LHCN-M2 (cell line): ENCODE data around the gene UNC13B. TPM values are rescaled to one million over a fixed set of nuclear protein-coding genes. Genes with fewer than 3 reads are reported as not detected.
A peak's percentile ranks its signal among the peaks of the same experiment; 100 is the strongest.

Source experiments
- DNase-seq: peaks from one replicate; pipeline ENCODE4 v3.0.0-alpha.2; 2012; ENCODE audit warnings: low read depth
- total RNA-seq: library from RNA; depleted of rRNA; stranded (reverse); fragments of >200 nt; gene quantifications from 2 replicates; pipeline ENCODE4 v1.2.3, GENCODE V29; 2014

Gene UNC13B
- total RNA-seq, 1 experiment from 2014 or later, result 18.3 TPM

DNA sequence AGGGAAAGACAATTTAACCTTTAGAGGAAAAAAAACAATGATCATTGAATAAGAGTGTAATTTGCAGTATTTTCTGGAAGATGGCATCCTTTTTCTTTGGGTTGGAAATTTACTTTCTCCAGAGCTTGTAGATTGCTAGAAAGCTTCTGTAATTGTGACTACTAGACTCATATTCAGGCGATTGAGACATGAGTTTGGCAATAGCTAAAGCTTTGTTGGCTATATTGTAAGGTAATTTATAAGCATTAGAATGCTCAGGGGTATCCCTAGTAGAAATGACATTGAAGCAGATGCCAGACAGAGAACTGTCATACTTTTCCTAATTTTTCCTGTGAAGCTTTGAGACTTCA is 115.3 kb downstream of the UNC13B start:
- peak; percentile 44 for DNase-seq

DNA sequence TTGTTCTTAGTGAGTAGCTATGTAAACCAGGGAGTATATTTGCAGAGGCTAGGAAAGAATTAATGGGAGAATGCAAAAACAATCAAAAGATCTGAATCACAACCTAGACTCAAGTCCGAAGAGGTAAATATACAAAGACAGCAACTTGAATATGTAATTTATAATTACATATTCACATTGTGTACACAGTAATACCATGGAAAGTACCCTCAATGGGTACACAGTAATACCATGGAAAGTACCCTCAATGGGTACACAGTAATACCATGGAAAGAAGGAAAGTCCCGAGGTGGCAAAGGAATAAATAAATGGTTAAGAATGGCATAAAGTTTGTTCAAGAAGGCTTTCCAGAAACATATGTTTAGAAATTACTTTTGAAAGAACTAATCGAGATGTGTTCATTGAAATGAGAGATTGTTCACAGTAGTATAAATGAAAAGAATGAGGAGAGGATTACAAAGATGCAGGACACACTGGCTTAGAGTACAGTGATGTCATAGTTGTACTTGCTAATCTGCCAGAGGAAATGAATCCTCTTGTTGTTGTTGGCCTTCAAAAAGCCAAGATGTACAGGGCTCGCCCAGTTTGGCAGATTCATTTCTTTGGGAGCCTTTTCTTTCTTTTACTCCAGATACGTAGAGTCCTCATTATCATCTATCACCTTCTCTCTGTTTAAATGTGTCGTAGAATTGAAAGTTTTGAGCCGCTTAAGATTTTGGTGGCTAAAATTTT is 116.0 kb downstream of the UNC13B start:
- DNase-seq, result peak; percentile 75

DNA sequence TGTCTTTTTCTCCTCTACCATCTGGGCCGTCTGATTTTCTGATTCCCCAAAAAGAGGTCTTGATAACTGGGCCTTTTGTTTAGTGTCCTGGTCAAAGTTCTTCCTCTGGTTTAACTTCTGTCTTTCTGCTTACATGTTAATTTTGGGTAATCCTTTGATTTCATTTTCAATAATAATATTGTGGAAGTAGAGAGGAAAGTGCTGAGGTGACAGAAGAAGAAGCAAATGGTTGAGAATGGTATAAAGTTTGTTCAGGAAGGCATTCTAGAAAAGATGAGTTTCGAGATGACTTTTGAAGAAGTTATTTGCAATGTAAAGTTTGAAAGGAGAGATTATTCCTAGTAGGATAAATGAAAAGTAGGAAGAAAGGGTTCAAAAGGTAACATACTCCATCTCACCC is 118.1 kb downstream of the UNC13B start:
- DNase-seq, result no peak

DNA sequence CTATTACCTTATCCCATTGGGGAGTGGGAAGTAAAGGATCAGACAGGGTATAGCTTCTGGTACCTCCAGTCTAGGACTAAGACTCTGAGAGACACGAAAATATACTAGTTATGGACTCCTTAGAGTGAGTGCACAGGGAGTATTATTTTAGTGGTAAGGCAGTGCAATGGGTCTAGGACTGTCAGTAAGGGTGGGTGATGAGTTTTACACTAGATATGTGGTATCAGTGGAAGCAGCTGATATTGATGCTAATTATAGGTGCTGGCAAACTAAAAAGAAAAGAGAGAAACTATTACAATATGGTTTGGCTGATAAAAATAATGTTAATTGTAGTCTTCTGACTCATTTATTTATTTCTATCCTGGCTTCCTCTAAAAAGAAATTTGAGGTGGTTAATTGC is 118.6 kb downstream of the UNC13B start:
- DNase-seq, result no peak

DNA sequence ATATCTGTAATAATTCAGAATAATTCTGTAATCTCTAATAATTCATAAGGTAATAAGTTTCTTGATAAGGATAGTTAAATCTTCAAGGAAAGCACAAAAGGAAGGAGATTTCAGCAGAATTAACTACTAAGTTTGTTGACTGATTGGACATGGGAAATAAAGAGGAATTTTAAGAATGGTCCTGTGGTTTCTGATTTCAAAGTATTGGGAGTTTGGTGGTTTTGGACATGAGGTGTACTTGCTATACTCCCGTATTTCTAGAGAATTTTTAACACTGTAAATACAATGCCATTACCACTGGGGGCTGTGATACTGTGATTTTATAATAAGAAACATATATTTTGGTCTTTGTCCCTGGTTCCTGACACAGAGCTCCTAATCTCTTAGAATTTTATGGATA is 123.9 kb downstream of the UNC13B start:
- peak; percentile 21 for DNase-seq

DNA sequence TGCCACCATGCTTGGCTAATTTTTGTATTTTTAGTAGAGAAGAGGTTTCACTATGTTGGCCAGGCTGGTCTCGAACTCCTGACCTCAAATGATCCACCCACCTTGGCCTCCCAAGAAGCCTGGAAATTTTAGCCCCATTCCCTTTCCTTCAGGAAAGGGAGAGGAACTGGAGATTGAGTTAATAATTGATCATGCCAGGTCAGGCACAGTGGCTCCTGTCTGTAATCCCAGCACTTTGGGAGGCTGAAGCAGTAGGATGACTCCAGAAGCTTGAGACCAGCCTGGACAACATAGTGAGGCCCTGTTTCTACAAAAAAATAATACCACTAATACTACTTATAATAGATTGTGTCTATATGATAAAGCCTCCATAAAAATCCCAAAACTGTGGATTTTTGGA is 124.6 kb downstream of the UNC13B start:
- no peak for DNase-seq

DNA sequence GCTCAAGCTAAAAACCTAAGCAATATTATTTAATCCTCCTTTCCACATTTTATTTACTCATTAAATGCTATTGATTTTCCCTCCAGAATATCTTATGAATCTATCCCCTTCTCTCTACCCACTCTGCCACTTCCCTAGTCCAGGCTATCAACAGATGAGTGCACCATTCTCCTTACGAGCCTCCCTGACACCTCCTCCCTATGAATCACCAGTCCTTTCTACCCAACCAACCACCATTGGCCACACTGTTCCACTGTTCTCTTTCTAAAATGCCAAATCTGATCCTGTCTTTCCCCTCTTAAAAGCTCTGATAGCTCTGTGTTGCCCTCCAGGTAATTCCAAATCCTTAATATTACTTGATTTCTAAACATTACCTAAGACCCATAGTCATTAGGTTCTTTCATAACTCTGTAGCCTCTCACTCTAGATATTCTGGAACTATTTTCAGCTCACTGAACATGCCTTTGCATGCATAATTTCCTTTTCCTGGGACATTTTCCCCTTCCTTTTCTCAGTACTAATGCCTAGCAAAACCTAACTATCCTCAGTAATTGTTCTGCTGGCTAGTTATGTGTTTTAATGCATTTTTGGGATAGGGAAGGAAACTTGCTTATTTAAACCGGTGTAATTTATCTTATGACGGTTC is 126.3 kb downstream of the UNC13B start:
- DNase-seq, result peak; percentile 36

DNA sequence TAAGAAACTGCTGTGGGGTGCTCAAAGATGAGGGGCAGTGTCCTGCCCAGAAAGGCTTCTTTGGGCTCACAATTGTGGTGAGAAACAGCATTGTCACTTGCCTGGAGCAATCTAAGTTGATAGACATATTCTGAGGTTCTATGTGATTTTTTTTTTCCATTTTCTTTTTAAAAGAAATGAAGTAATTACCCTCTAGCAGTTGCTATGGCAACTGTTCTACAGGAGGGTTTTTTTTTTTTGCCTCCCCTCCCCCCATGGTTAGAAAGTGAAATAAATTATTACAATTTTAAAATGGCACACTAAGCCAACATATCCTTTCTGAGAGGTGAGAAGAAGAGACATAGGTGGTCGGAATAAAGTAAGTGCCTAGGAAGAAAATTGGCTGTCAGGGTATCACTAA is 127.0 kb downstream of the UNC13B start:
- DNase-seq, result no peak

DNA sequence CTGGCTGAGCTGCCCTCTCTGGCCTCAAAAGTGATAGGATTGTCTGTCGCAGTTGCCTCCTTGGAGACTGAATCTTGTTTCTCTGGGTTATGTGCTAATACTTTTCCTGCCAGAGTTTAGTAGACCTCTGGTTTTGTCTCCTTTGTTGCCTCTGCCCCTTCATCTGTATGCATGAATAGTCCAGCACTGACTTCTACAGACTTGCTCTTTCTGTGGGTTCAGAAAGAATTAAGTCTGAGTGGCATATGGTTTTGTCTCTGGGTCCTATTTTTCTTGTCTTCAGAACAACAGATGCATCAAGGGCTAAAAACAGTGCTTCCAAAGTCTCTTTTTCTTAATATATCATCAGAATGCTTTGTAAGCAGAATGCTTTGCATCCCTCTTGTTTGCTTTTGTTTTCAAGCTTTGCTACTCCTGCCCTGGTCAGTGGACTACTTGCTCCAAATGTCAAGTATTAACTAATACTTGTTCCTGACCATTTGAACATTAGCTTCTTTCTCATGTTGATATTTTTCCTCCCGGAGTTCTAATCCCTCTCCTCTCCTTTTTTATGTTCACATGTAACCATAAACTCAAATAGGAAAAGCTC is 131.7 kb downstream of the UNC13B start:
- DNase-seq, result no peak

DNA sequence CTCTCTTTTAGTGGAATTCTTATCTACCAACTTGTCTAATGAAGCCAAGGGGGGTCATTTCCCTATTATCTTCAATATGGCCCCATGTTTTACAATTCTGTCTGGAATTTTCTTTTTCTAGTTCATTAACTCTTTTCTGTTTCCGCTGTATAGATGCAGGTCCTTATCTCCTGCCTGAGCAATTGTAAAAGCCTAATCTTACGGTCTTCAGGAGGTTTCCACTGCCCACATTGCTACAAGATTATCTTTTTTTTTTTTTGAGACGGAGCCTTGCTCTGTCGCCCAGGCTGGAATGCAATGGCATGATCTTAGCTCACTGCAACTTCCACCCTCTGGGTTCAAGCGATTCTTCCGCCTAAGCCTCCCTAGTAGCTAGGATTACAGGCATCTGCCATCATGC is 132.3 kb downstream of the UNC13B start:
- DNase-seq, result no peak

DNA sequence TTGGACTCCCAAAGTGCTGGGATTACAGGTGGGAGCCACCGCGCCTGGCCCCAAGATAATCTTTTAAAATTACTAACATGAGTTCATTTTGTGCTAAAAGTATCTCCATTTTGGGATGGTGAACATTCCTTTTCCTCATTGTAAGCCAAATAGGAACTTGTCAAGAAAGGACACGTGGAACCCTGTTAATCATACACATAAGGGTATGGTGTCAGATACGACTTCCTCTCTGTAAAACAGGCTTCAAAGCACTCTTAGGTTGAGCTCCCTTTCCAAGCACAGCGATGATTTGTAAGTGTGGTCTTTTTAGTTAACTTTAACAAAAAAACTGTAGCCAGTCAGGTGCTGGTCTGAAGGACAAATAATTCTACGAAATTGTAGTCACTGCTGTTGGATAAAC is 132.7 kb downstream of the UNC13B start:
- DNase-seq, result no peak

DNA sequence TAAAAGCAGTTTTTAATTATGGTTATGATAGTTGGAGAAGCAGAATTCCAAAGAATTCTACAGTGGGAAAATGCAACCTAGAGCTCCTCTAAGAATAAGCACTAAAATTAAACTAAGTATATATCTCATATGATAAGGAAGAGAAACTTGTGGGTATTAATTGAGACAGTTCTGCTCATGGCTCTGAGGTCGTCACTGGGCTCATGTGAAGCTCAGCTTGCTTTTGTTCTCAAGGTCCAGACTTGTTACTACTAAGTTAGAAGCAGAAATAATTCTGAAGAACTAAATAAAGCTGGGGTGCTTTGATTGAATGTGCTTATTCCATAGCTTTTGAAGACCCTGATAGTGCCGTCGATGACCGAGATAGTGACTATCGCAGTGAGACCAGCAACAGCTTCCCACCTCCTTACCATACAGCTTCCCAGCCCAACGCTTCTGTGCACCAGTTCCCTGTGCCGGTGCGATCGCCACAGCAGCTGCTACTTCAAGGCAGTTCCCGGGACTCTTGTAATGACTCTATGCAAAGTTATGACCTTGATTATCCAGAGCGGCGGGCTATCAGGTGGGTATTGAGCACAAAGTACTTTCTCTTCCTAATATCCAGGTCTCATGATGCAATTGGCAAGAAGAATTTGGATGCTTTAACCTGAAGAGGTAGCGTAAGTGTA is 133.7 kb downstream of the UNC13B start:
- DNase-seq, result no peak

DNA sequence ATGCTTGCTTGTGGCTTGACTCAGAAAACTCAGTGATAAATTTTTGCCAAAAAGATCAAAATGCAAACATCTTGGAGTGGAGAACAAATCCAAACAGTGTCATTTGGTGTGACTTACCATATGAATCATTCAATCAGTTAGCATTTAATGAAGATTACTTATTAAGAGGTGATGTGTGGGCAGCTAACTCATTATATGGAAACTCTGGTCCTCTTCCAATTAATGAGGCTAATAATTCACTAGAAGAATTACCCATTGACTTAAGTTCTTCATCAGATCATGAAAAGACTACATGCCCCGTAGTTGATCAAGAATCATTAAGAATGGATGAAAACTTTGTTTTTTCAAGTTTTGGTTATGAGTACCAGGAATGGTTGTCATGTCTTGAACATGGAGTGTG is 141.8 kb downstream of the UNC13B start:
- DNase-seq, result no peak

DNA sequence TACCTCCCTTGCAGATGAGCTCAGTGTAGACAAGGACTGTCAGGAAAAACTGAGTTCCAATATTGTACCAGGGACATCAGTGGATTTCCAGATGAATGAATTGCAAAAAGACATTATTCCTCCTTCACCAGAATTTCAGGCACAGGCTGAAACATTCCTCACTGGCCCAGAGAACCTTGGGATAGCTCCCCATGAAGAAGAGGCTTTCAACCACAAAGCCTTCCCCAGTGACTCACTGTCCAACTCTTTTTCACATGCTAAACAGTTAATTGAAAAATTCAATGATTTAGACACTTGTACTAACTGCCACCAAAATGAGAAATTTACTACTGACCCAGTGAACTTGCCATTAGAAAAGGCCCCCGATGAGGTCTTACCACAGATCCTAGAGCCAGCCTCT is 144.5 kb downstream of the UNC13B start:
- peak; percentile 50 for DNase-seq

DNA sequence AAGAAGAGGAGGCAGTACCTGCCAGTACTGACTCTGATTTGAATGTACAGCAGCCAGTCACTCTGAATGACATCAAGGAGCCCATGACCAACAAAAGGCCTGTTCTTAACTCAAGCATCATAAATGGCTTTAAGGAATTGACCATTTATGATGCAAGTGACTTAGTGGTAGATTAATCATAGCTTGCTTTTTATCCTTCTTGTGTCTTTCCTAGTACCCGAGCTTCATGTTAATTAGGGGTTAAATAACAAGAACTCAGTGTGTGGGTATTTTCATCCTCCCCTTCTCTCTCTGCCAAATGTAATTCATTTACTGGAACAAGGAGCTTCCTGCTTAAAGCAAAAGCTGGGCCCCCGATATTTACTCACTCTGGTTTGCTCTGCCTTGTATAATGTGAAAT is 146.5 kb downstream of the UNC13B start:
- no peak for DNase-seq

DNA sequence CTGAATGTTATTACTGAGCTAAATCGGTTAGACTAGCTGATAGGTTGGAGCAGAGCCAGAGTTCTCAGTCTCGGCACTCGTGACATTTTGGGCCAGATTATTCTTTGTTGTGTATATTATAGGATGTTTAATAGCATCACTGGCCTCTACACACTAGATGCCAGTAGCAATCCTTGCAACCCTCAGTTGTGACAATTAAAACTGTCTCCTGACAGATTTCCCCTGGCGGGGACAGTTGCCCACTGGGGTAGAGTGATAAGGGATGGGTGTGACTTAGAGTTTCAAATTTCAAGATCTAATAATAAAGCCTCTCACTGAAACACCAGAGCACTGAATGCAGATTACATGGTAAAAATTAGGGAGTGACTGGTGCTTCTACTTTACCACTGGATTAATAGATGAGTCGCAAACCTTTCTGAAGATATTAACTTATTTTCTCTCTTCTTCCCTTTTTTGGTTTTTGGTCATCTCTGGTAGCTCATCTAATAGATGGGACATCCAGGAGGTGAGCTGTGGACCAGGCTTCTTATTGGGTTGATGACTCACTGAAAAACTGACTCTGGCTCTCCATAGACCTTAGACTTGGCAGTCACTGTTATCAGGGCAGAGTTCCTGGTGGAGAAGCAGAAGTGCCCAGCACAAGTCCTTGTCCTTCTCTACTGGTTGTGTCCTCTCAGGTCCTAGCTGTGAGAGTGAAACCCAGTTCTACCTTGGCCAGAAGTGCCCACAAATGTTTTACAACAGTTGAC is 150.3 kb downstream of the UNC13B start:
- no peak for DNase-seq

DNA sequence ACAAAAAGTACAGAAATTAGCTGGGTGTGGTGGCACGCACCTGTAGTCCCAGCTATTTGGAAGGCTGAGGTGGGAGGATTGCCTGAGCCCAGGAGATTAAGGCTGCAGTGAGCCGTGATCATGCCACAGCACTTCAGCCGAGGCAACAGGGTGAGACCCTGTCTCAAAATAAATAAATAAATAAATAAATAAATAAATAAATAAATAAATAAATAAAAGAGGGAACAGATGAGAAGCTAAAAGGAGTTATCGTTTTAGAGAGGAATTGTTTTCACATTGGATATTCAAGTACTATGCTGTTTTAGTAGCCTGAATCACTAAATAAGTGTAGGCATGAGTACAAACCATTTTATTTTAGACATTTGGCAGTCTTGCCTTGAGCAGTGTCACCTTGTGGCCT is 151.7 kb downstream of the UNC13B start:
- DNase-seq, result no peak

DNA sequence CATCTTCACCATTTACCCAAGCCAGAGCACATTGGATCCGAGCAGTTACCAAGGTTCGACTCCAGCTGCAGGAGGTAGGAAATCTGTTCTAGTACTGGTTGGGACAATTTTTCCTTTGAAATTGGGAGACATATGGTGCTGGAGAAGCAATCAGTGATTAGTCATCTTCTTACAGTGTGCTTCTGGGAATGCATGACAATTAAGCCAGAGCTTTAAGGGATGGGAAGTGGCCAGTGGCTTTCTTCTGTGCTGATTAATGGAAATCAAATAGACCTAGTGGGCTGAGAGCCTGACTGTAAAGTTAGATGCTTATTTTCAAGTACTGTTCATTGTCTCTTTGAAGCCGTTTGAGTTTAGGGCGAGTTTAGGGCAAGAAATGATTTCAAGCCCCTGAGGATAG is 152.1 kb downstream of the UNC13B start:
- peak; percentile 68 for DNase-seq

DNA sequence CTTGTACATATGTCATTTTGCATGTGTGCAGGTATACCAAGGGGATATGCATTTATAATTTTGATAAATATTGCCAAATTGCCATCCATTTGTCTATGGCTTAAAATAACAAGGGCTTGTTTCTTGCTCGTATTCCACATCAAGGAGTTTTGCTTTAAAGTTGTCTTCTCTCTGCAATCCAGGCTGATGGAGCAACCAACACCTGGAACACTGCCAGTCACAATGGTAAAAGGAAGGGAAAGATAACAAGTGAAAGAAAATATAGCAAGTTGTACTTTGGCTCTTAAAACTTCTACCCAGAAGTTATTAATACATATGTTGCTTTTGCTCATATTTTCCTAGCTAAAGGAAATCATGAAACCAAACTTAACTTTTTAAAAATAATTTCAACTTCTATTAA is 156.9 kb downstream of the UNC13B start:
- DNase-seq, result no peak

DNA sequence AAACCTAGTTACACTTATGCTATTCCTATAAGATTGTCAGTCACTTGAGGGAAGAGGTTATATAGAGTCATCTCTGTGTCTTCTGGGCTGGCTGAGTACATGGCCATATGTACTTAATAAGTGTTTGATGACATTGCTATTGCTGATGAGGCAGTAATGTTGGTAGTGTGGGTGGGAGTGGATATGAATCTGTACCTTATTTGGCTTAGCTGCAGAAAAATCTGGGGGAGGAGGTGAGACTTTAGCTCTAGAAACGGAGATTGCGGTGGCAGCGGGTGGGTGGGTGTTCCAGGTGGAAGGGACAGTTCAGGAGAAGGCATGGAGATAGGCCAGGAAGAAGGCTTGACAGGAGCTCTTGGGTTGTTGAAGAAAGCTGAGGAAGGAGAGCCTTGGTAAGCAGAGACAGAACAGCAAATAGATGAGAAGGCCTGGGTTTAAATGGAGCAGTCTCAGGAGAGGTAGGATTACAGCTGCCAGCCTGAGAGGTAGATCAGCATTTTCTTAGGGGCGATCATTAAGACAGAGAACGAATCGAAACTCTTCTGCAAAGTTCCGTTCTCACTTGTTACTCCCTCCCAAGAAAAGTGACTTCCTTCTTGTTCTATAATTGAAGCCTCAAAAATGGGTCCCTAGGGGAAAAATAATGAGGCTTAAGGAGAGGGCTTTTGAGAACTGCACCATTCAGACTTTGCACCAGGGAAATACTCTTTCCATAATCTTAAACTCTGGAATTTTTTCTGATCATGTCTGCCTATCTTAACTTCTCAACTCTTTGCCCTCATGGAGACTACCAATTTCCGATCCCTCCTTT is 160.5 kb downstream of the UNC13B start:
- DNase-seq, result no peak

DNA sequence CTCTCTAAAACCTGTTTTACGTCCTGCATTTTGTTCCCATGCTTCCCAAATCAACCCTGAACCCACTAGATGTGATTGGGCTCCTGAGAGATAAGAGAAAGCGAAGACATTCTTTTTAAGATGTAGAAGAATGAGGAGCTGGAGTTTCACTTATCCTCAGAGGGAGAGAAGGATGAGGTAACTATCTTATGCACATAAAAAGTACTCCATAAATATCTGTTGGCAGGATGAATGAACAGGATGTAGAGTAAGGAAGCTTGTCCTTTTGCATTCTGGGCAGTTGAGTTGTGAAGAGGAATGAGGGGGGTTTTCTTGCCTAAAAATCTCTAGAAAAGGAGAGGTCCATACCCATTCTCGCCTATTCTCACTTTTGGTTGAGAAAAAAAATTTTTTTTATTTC is 163.2 kb downstream of the UNC13B start:
- DNase-seq, result no peak
